Right lobe of liver (tissue), 6 donors: ENCODE results near the gene CAPZA2. TPM values are rescaled to one million over a fixed set of nuclear protein-coding genes. Genes with fewer than 3 reads are reported as not detected.

Experiments used
- ATAC-seq, 4 donors: fragments of 200-7000 bp; cut with Tn5 transposase; one replicate each; pipeline ENCODE4 v1.9.1; 2020; ENCODE audit warnings: mild to moderate bottlenecking in 4 of 4, moderate library complexity in 4 of 4
- DNase-seq, 3 donors: peaks; one replicate each; pipeline ENCODE4 v3.0.0-alpha.2; 2020
- H3K27ac ChIP-seq, 3 donors: fragments of 200-600 bp; one replicate each; pipeline ENCODE4 v1.8.0; 2022
- H3K27me3 ChIP-seq, 2 donors: fragments of 200-600 bp; one replicate each; pipeline ENCODE4 v1.8.0; 2022
- H3K36me3 ChIP-seq, 4 donors: fragments of 200-600 bp; sonication (generic) in 1 of 4; one replicate each; pipeline versions ENCODE4 v1.5.1 to v1.8.0; 2017 to 2022; ENCODE audit warnings: control low read depth in 1 of 4
- H3K4me1 ChIP-seq, 4 donors: fragments of 200-600 bp; sonication (generic) in 1 of 4; one replicate each; pipeline versions ENCODE4 v1.5.1 to v1.8.0; 2017 to 2022; ENCODE audit warnings: control low read depth in 1 of 4
- H3K4me3 ChIP-seq, 3 donors: fragments of 200-600 bp; one replicate each; pipeline ENCODE4 v1.8.0; 2022
- H3K9me3 ChIP-seq, 4 donors: fragments of 200-600 bp; sonication (generic) in 1 of 4; one replicate each; pipeline versions ENCODE4 v1.5.1 to v1.8.0; 2017 to 2022; ENCODE audit warnings: control low read depth in 1 of 4
- POLR2A ChIP-seq: fragments of 450-650 bp; IDR thresholded peaks from one replicate; pipeline ENCODE4 v1.6.1; 2017; ENCODE audit warnings: antibody characterized with exemption, mild to moderate bottlenecking
- WGBS: methylation state at CpG from one replicate; pipeline ENCODE4 v1.1.6; 2018; ENCODE audit warnings: low coverage, low lambda C conversion rate; ENCODE audit not compliant: insufficient coverage; ENCODE audit errors: missing lambda C conversion rate; 5-methylcytosine and 5-hydroxymethylcytosine counted together
- intact Hi-C, 2 donors: fragments of 100-400 bp; cut with DNase I; formaldehyde crosslinking; loops; one replicate each; pipeline versions ENCODE4 v1.11.2 to v1.14.1; 2022
- total RNA-seq, 6 experiments: library from RNA; depleted of rRNA in 2 of 6; stranded (reverse); fragments of >200 nt in 2 of 6; fragmentation: NEBNext Ultra II Directional in 3 of 6; extraction: Animal tissue kit (Norgen Biotek cat#: 25700) in 3 of 6; gene quantifications; one replicate each; pipeline versions ENCODE4 v1.1.0 to v1.2.4, GENCODE V29; 2016 to 2023
- TF ChIP-seq, protein P1 (sequence below), 4 donors: fragments of 200-600 bp in 3 of 4; fragments of 450-650 bp in 1 of 4; IDR thresholded peaks; one replicate each; pipeline versions ENCODE4 v1.5.1 to v1.8.0; 2016 to 2022; ENCODE audit warnings: antibody characterized with exemption in 4 of 4, mild to moderate bottlenecking in 2 of 4
- donor health status: DM: no; HTN: yes; CAD: no.
- donor health status: DM: no; HTN: no; CAD: no.
- donor health status: DM: no; HTN: no; CAD: no.
- donor health status: DM: no; HTN: yes; CAD: no.
- donor health status: DM: no; HTN: yes; CAD: no.

The CAPZA2 gene
- total RNA-seq, 6 experiments from 2014 or later = 48.8 to 114 (median 89.8) TPM

GRCh38 chr7:116873619-116874018 lies 11.2 kb downstream of the CAPZA2 start:
- Histone ChIP-seq H3K4me3 (no peak overlapping the region), H3K36me3 (no peaks in the 10 kb centered on the region), H3K4me1 (peaks cover 0 to 17% (median 9%) of the 10 kb centered on the region in 4 donors), H3K27me3 (no peaks in the 10 kb centered on the region), H3K27ac (peak overlapping the region in 1 of 3 donors; percentile 2), H3K9me3 (no peaks in the 10 kb centered on the region)
- intact Hi-C loops = no loop called here
- DNase-seq (no peak), ATAC-seq (no peak)
- 31% methylated on average over 1 of the region's 1 CpG for WGBS
- TF ChIP-seq, protein P1, sequence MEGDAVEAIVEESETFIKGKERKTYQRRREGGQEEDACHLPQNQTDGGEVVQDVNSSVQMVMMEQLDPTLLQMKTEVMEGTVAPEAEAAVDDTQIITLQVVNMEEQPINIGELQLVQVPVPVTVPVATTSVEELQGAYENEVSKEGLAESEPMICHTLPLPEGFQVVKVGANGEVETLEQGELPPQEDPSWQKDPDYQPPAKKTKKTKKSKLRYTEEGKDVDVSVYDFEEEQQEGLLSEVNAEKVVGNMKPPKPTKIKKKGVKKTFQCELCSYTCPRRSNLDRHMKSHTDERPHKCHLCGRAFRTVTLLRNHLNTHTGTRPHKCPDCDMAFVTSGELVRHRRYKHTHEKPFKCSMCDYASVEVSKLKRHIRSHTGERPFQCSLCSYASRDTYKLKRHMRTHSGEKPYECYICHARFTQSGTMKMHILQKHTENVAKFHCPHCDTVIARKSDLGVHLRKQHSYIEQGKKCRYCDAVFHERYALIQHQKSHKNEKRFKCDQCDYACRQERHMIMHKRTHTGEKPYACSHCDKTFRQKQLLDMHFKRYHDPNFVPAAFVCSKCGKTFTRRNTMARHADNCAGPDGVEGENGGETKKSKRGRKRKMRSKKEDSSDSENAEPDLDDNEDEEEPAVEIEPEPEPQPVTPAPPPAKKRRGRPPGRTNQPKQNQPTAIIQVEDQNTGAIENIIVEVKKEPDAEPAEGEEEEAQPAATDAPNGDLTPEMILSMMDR (IDR thresholded peaks at IDR 0.05) = no peak
- no peak for TF ChIP-seq POLR2A

- Histone ChIP-seq H3K9me3 (no peaks in the 10 kb centered on the region), H3K4me1 (peaks cover 0 to 33% (median 11%) of the 10 kb centered on the region in 4 donors), H3K27me3 (no peaks in the 10 kb centered on the region), H3K27ac (peak overlapping the region; percentile 12 to 22 (median 14)), H3K36me3 (no peaks in the 10 kb centered on the region), H3K4me3 (no peak overlapping the region)
- intact Hi-C loops = no loop called here
- peak; percentile 61 to 86 (median 72) for ATAC-seq
- TF ChIP-seq POLR2A = no peak
- TF ChIP-seq, protein P1 (IDR thresholded peaks at IDR 0.05) = no peak
- DNase-seq = peak in 2 of 3 donors; percentile 60 to 61
- 56% methylated on average over 8 of the region's 8 CpGs for WGBS
Observed at GRCh38 chr7:116876664-116877442, 14.5 kb downstream of the CAPZA2 start.

- Histone ChIP-seq H3K9me3 (no peaks in the 10 kb centered on the region), H3K4me3 (no peak overlapping the region), H3K36me3 (no peaks in the 10 kb centered on the region), H3K4me1 (peaks cover 0 to 38% (median 12%) of the 10 kb centered on the region in 4 donors), H3K27ac (peak overlapping the region in 2 of 3 donors; percentile 12 to 22), H3K27me3 (no peaks in the 10 kb centered on the region)
- no peak for TF ChIP-seq POLR2A
- TF ChIP-seq, protein P1 (IDR thresholded peaks at IDR 0.05) = no peak
- intact Hi-C loops = no loop called here
- 50% methylated on average over 3 of the region's 3 CpGs for WGBS
- ATAC-seq (peak in 1 of 4 donors; percentile 11), DNase-seq (no peak)
Observed at GRCh38 chr7:116877443-116878217, 15.2 kb downstream of the CAPZA2 start.

DNA sequence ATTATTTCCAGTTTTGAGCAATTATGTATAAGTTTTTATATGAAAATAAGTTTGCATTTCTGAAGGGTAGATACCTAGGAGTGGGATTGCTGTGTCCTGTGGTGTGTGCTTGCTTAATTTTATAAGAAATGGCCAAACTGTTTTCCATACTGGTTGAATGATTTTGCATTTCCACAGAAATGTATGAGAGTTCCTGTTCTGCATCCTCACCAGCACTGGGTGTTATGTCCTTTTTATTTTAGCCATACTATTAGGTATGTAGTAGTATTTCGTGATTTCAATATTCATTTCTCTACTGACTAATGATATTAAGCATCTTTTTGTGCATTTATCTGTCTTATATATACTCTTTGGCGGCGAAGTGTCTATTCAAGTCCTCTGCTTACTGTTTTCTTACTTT lies 22.3 kb downstream of the CAPZA2 start:
- no peak for TF ChIP-seq POLR2A
- TF ChIP-seq, protein P1 (IDR thresholded peaks at IDR 0.05) = no peak
- peaks cover 0 to 20% (median 6%) of the 10 kb centered on the region in 4 donors for H3K4me1 ChIP-seq
- H3K9me3 ChIP-seq = no peaks in the 10 kb centered on the region
- no peak overlapping the region for H3K27ac ChIP-seq
- WGBS = 98% methylated on average over 3 of the region's 3 CpGs
- H3K4me3 ChIP-seq = no peak overlapping the region
- no peaks in the 10 kb centered on the region for H3K27me3 ChIP-seq
- H3K36me3 ChIP-seq = peaks cover 0 to 9% (median 7%) of the 10 kb centered on the region in 4 donors
- DNase-seq (no peak), ATAC-seq (no peak)
- intact Hi-C loops = no loop called here
